ENCODE results near the gene MAGEA11.
"Not testable (repeated sequence)": the region's sequence is repeated elsewhere in the genome, so short reads cannot be mapped to it uniquely, and the experiment has no call there.

The MAGEA11 gene

DNA sequence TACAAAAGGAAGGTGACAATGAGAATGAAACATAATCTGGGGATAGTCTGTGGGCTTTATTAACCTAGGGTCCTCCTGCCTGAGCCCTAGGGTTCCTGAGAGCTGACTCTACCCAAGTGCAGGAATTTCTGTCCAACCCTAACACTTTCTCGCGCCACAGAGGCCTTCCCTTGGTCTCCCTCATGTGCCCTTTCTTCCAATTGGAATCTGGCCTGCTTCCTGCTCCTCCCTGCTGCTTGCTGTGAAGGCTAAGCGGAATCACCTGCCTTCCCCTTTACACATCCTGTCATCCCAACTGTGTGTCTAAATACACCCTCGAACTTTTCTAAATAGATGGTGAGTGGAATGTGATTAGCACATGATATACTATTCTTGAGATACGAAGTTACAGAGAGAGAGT is 5.9 kb downstream of the MAGEA11 start:
- no peak for DNase-seq (ENCODE audit: low spot score)

DNA sequence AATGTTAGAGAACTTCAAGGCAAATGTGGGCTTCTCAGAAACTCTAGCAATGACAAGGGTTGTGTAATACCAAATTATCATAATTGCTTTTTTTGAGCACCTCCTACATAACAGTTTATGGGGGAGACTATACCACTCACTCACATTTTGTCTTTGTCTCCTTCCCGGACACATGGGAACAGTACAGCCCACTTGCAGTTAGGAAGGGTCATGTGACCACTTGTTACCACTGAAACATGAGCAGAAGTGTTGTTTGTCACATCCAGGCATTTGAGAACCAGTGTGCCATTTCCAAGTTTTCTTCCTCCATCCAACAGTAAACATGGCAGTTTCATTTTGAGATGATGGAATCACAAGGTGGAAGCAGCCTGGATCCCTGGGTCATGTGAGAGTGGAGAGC is 6.9 kb downstream of the MAGEA11 start:
- no peak for DNase-seq (ENCODE audit: low spot score)

DNA sequence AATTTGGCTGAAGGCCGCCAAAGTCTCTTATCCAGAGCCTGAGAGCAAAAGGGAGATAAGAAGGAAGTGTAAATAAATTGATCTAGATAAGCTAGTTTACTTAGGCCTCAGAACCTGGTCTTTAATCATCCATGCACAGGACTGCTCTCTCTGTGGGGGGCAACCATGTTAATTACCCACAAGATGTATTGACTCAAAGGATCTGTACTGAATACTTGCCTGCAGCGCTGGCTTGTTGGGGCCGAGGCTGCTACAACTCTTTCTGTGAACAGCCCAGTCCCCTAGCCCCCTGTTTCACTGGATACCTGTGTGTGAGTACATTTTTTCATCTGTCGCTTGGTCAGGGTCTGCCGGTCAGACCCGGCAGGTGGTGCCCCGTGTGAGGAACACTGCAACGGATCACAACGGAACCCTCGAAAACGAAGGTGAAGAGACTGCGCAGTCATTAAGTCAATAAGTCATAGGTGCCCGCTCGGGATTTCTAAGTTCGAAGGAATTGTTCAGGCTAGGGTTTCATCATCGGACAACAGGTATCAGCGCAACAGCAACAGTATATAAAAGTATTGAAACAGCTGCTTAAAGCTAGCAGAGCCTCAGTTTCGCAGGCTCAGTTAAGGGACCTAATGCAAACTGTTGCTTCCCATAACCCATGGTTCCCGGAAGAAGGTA is 8.3 kb downstream of the MAGEA11 start:
- DNase-seq (ENCODE audit: low spot score), result no peak

DNA sequence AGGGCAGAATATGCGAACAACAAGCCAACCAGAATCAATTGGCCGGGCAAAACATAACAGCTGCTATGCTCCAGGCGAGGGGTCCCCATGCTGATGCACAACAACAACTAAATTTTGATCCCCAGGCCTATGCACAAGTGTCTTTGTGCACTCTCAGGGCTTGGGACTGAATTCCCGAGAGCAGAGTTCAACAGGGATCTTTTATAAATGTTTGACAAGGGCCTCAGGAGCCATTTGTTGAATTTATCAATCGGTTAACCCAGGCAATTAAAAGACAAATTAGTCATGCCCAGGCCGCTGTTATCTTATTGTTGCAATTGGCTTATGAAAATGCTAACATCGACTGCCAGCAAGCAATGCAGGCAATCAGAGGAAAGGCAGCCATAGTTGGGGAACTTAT is 9.4 kb downstream of the MAGEA11 start:
- DNase-seq (ENCODE audit: low spot score), result not testable (repeated sequence)

DNA sequence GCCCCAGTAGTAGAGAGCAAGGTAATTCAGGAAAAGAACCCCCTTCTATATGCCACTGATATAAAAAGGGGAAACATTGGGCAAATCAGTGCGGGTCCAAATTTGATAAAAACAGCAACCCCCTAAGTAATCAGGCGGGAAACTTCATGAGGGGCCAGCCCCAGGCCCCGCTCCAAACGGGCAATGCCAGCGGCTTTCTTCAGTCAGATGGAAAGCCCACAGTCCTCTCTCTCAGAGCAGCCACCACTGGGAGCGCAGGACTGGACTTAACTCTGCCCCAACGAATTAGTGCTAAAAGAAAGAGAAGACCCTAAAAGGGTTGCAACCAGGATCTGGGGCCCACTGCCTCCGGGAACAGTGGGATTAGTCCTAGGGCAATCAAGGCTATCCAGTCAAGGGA is 9.9 kb downstream of the MAGEA11 start:
- no peak for DNase-seq (ENCODE audit: low spot score)

DNA sequence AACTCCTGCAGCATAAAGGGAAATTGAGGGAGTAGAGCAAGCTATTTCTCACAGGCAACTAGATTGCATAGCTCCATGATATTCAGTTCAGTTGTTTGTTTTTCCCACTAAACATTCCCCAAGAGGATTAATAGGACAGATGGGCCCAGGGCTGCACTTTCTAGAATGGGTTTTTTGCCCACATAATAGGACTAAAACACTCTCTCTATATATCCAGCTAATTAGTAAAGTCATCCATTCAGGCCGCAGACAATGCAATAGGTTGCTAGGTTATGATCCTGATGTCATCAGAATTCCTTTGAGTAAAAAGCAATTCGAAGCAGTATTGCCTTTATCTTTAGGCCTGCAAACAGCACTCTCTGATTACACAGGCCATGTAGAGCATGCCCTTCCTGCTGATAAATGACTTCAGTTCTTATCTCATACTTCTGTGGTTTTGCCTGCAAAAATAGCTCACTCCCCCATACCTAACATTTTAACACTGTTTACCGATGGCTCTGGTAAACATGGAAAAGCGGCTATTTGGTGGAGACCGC is 11.8 kb downstream of the MAGEA11 start:
- DNase-seq (ENCODE audit: low spot score), result not testable (repeated sequence)

DNA sequence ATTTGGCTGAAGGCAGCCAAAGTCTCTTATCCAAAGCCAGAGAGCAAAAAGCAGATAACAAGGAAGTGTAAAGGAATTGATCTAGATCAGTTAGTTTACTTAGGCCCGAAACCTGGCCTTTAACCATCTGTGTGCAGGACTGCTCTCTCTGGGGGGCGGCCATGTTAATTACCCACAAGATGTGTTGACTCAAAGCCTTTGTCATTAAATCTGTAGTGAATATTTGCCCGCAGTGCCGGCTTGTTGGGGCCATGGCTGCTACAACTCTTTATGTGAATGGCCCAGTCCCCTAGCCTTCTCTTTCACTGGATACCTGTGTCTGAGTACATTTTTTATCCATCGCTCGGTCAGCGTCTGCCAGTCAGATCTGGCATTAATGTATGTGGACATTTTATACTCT is 15.4 kb downstream of the MAGEA11 start:
- DNase-seq (ENCODE audit: low spot score), result not testable (repeated sequence)

DNA sequence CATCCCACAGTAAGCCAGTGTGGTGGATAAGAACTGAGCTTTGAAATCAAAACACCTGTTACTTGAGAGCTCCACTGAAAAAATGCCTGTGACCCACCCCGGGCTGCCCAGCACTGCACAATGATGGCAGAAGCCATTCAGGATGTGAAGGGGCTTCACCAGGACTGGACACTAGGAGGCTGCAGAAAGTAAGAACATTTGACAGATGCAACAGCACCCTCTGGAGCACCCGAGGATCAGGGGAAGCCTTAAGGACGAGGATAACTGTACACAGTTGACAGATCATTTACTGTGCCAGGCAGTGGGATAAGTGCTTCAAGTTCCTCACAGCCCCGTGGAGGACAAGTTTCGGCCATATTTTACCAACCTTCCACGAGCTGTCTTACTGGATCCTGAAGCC is 30.4 kb downstream of the MAGEA11 start:
- DNase-seq (ENCODE audit: low spot score), result not testable (repeated sequence)

DNA sequence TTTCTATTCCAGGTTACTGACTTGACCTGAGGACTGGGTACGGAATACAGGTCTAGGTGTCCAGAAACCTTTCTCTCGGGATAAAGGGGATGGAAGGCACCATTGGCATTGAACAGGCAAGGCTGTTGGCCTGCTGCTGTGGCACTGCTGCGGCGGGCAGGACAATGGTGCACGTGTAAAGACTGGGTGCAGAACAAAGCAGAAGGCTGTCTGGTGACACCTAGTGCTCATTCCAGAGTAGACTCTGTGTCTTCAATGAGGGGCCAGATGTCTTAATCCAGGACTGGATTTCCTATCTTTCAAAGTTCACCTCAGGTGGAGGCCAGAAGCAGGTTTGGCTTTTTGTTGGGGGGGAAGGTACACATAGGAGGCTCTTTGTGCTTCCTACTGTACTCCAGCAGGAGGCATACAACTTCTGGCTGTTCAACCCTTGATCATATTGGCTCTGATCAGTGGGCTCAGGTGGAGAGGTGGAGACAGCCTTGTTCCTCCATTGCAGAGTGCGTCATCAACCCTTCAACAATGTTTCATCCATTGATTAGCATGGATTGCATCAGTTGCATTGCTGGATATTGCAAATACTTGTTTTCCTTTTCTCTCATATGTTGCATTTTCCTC is 34.6 kb downstream of the MAGEA11 start:
- DNase-seq (ENCODE audit: low spot score), result not testable (repeated sequence)

DNA sequence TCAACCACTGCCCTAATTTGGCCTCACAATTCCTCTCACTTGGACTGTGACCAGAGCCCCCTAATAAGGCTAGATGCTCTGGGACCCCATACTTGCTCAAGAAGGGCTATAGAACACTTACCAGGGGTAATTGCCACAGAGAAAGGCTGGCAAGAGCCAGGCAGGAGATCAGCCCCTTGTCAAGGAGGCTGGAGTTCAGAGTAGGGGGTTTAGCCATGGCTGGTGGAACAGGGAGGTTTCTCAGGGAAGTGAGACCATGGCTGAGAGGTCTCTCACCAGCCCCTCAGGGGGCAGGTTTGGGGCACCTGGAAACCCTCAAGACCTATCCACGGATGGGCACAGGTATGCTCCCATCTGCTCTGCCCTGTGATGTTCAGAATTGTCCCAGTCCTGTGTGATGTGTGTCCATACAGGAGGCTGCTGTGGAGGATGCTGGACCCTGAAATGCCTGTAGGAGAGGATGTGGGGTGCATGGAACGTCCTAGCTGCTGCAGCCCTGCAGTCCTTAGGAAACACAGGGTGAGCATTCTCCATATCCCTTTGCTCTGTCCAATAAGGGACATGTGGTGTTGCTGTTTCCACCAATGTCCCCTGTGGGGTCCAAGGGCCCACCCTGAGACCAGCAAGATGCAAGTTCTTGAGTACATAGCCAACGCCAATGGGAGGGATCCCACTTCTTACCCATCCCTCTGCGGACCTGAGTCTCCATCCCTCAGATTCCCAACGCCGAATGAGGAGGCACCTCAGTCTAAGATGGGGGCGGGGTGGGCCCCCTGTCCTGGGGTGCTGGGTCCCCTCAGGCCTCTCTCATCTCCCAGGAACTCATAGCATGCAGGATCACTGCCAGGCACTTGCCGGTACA is 45.6 kb downstream of the MAGEA11 start:
- DNase-seq (ENCODE audit: low spot score), result no peak

DNA sequence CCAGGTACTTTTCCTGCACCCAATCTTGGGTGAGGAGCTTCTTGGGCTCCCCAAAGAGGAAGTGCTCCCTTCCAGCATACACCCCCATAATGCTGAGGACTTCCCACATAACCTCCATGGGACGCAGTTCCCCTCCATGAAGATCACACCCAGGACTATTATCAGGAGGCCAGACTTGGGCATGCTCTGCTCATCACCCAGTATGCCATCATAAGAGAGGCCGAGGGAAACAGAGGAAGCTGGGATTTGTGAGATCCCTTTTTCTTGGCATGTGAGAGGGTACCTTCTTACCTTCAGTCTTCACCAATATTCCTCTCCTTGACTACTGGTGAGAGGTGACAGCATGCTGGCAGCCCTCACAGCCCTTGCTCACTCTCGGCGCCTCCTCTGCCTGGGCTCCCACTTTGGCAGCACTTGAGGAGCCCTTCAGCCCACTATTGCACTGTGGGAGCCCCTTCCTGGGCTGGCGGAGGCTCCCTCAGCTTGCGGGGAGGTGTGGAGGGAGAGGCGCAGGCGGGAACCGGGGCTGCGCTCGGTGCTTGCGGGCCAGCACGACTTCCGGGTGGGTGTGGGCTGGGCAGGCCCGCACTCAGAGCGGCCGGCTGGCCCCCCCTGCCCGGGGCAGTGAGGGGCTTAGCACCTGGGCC is 46.3 kb downstream of the MAGEA11 start:
- no peak for DNase-seq (ENCODE audit: low spot score)

DNA sequence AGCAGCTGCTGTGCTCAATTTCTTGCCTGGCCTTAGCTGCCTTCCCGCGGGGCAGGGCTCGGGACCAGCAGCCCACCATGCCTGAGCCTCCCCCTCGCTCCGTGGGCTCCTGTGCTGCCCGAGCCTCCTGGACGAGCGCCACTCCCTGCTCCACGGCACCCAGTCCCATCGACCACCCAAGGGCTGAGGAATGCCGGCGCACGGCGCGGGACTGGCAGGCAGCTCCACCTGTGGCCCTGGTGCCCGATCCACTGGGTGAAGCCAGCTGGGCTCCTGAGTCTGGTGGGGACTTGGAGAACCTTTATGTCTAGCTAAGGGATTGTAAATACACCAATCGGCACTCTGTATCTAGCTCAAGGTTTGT is 46.8 kb downstream of the MAGEA11 start:
- not testable (repeated sequence) for DNase-seq (ENCODE audit: low spot score)

DNA sequence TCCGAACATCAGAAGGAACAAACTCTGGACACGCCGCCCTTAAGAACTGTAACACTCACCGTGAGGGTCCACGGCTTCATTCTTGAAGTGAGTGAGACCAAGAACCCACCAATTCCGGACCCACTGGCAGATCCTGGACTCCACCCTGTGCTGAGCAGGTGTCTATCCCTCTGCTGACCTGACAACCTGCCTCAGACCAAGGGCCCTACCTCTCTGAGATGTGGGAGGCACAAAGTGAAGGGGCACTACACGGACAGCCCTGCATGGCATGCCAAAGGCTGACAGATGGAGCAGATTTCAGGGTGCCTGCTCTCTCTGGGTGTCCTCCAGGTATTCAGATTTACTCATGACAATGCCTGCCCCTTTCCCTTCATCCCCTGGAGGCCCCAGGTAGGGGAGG is 48.0 kb downstream of the MAGEA11 start:
- DNase-seq (ENCODE audit: low spot score), result no peak

DNA sequence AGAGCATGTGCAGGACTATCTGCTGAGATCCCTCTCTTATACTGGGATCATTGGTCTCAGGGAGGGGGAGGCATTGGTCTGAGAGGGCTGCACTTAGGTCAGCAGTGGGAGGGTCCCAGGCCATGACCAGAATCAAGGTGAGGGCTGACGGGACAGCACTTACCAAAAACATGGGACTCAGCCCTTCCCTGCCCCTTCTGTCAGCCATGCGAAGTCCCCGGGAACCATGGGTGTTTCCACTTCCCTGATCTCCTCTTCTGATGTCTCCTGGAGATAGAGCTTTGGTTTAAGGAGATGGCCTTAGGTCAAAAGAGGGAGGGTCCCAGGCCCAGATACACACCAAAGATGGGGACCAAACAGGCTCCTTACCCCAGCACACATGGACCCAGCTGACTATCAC is 49.1 kb downstream of the MAGEA11 start:
- DNase-seq (ENCODE audit: low spot score), result no peak

DNA sequence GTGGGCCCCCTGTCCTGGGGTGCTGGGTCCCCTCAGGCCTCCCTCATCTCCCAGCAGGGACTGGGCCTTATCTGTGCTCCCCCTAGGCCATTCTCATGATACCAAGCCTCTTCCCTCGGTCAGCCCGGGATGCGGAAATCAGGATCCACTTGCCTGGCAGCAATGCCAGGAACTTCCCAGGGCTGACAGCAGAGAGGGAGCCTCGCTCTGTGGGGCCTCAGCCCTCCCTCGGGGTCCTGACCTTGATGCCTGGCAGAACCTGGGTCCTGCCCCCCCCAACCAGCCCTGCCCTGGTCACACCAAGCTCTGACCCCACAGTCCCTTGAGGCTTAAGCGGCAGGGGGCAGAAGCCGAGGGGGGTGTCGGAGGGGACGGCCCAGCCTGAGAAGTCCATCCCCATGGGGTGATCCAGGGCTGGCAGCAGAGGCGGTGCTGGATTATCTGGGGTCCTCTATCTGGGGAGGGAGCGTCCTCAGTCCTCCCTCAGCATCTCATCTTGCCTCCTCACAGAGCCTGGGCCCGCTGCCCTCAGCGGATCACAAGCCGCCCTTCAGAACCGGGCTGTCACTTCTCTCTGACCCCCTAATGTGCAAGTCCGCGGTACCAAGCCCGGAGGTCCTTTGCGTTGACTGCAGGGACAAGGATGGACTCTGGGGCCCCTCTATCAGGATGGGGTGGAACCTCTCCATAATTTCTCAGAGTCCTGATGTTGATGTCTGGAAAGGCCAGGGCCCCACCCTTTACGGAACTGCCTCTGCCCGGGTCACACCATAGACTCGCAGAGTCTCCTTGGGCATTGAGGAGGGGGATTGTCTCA is 50.2 kb downstream of the MAGEA11 start:
- DNase-seq (ENCODE audit: low spot score), result not testable (repeated sequence)

DNA sequence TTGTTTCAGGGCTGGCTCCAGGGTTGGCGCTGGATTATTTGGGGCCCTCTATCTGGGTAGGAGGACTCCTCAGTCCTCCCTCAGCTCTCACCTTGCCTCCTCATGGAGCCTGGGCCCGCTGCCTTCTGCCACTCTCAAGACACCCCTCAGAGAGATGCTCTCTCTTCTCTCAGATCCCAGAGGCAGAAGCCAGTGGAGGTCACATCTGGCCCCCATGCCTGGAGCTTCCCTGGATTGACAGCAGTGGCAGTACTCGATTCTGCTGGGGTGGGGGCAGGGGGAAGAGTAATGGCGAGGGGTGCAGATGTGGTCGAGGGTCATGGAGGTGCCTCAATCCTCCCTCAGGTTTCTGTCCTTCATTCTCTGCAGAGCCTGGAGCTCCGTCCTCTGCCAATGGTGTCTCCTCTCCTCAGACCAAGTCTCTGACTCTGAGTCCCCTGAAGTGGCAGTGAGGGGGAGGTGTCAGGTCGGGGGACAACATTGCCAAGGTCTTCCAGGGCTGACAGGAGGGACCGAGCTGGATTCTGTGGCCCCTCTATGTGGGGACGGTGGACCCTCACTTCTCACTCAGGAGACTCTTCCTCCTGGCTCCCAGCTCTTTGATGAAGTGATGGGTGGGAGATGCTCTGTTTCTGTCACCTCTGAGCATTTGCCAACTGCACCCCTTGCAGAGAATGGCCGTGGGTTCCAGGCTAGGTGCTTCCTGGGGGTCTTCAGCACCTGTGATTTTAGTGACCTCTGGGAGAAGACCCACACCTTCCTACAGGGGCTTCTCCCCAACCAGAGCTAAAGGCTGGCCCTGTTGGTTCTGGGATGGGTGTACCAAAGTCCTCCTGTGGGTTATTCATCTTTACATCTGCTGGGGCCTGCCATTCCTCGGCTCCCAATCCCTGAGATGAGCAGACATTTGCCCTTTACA is 51.1 kb downstream of the MAGEA11 start:
- no peak for DNase-seq (ENCODE audit: low spot score)
